Kidney (tissue), 14 donors: ENCODE measurements around the gene PRG2. TPM values are rescaled to one million over a fixed set of nuclear protein-coding genes. Genes with fewer than 3 reads are reported as not detected.

Experiments
- DNase-seq, 5 donors: peaks; one replicate each; pipeline ENCODE4 v3.0.0-alpha.2; 2013 to 2020
- FAIRE-seq: peaks from 2 replicates; lab custom pipeline; 2012; peaks lifted over from hg19 to GRCh38; lab: Jason Lieb, UNC
- H3K27ac ChIP-seq, 2 donors: one replicate each; pipeline ENCODE4 v1.7.0; 2013; ENCODE audit warnings: low read depth in 2 of 2, low read length in 2 of 2, inconsistent platforms in 1 of 2
- H3K27me3 ChIP-seq: one replicate; pipeline ENCODE4 v1.7.1; 2013; ENCODE audit warnings: low read length, inconsistent platforms; ENCODE audit not compliant: control insufficient read depth, insufficient read depth
- H3K36me3 ChIP-seq, 3 donors: one replicate each; pipeline versions ENCODE4 v1.7.0 to v1.7.1; 2013; ENCODE audit warnings: low read length in 3 of 3, control low read depth in 1 of 3, inconsistent platforms in 1 of 3; ENCODE audit not compliant: insufficient read depth in 3 of 3, control insufficient read depth in 2 of 3
- H3K4me1 ChIP-seq, 3 donors: one replicate each; pipeline versions ENCODE4 v1.7.0 to v1.7.1; 2013; ENCODE audit warnings: low read length in 3 of 3, inconsistent platforms in 1 of 3, low read depth in 1 of 3; ENCODE audit not compliant: control insufficient read depth in 2 of 3, insufficient read depth in 2 of 3
- H3K4me3 ChIP-seq, 3 donors: one replicate each; pipeline versions ENCODE4 v1.7.0 to v1.8.1; 2013; ENCODE audit warnings: low read length in 3 of 3, control low read depth in 1 of 3, inconsistent platforms in 1 of 3
- H3K9ac ChIP-seq, 3 donors: one replicate each; pipeline versions ENCODE4 v1.7.0 to v1.7.1; 2013; ENCODE audit warnings: low read length in 3 of 3, control low read depth in 1 of 3, inconsistent platforms in 1 of 3
- H3K9me3 ChIP-seq, 3 donors: one replicate each; pipeline versions ENCODE4 v1.7.0 to v1.7.1; 2013; ENCODE audit warnings: low read length in 3 of 3, control low read depth in 1 of 3, inconsistent platforms in 1 of 3; ENCODE audit not compliant: control insufficient read depth in 2 of 3, insufficient read depth in 1 of 3
- intact Hi-C: fragments of 100-400 bp; cut with DNase I; formaldehyde crosslinking; loops from one replicate; pipeline ENCODE4 v1.11.1; 2022
- polyA plus RNA-seq: library from polyadenylated mRNA; stranded (reverse); fragments of 350-450 nt; fragmentation: Illumina TruSeq; extraction: RNeasy Lipid Tissue Mini Kit (QIAGEN cat#74804); gene quantifications from one replicate; pipeline ENCODE4 v1.2.3, GENCODE V29; 2014; ENCODE audit warnings: low read depth, low replicate concordance; ENCODE audit not compliant: insufficient read depth
- total RNA-seq: library from RNA; stranded (reverse); fragmentation: NEBNext Ultra II Directional; extraction: Animal tissue kit (Norgen Biotek cat#: 25700); gene quantifications from one replicate; pipeline ENCODE4 v1.2.1, GENCODE V29; 2021
- TF ChIP-seq, protein P1 (sequence below): IDR thresholded peaks from 3 replicates; pipeline ENCODE4 v1.5.1; 2012; ENCODE audit warnings: mild to moderate bottlenecking, moderate library complexity, borderline replicate concordance; ENCODE audit not compliant: insufficient read depth; ENCODE audit errors: extremely low read depth
- donor health status: control.
- donor health status: control.
- donor health status: control.
- donor health status: control.
- donor health status: control.
- donor health status: DM: yes; HTN: yes; CAD: no.
- donor health status: Normal renal cell carcinoma (clear cell type).

The PRG2 gene
- total and polyA plus RNA-seq, 2 donors from 2014 or later: 0.22 TPM; not detected in 1

DNA sequence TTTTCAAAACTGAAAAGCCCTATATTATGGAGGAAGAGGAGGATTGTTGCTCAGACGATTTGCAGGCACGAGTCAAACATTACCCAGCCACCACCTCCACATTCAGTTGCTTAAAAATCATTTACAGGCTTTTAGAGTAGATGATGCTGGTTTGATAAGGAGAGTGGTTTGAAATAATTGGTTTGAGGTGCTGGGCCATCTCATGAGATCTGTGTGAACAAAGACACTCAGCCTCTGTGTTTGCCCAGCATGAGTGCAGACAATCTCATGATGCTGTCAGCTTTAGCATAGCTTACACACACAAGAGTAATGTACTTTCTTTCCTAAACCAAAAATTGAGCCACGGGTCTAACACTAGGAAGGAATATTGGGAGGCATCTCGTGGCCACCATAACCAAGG, 32.2 kb upstream of the PRG2 start:
- peaks cover 0 to 2% (median 0%) of the 10 kb centered on the region in 3 donors for H3K36me3 ChIP-seq
- H3K27ac ChIP-seq: no peak overlapping the region

DNA sequence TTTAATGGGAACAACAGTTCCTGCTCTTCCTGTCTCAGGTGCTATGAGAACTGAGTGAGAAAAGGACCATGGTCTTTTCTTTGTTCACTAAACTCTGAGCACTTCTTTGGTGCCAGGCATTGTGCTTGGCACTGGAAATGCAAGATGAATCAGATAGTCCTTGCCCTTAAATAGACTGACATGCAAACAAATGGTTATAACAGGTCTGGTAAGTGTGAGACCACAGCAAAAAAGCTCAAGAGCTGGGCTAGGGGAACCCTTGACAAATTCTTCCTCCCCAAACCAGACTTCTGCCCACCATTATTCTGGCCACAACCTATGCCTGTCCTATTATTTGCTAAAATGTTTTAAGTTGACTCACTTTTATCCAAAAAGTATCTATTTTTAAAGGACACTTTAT, 31.4 kb upstream of the PRG2 start:
- H3K4me1 ChIP-seq: peaks cover 4 to 22% (median 11%) of the 10 kb centered on the region in 3 donors

More for the DNA sequence above, 32.2 kb upstream of the PRG2 start:
- FAIRE-seq: no peak
- no peaks in the 10 kb centered on the region for H3K9me3 ChIP-seq
- no peak for DNase-seq
- TF ChIP-seq, protein P1, sequence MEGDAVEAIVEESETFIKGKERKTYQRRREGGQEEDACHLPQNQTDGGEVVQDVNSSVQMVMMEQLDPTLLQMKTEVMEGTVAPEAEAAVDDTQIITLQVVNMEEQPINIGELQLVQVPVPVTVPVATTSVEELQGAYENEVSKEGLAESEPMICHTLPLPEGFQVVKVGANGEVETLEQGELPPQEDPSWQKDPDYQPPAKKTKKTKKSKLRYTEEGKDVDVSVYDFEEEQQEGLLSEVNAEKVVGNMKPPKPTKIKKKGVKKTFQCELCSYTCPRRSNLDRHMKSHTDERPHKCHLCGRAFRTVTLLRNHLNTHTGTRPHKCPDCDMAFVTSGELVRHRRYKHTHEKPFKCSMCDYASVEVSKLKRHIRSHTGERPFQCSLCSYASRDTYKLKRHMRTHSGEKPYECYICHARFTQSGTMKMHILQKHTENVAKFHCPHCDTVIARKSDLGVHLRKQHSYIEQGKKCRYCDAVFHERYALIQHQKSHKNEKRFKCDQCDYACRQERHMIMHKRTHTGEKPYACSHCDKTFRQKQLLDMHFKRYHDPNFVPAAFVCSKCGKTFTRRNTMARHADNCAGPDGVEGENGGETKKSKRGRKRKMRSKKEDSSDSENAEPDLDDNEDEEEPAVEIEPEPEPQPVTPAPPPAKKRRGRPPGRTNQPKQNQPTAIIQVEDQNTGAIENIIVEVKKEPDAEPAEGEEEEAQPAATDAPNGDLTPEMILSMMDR: no peak
- intact Hi-C loops: no loop called here
- H3K27me3 ChIP-seq: no peaks in the 10 kb centered on the region
- H3K4me3 ChIP-seq: no peak overlapping the region
- H3K9ac ChIP-seq: no peak overlapping the region
- H3K4me1 ChIP-seq: peaks cover 4 to 22% (median 11%) of the 10 kb centered on the region in 3 donors

DNA sequence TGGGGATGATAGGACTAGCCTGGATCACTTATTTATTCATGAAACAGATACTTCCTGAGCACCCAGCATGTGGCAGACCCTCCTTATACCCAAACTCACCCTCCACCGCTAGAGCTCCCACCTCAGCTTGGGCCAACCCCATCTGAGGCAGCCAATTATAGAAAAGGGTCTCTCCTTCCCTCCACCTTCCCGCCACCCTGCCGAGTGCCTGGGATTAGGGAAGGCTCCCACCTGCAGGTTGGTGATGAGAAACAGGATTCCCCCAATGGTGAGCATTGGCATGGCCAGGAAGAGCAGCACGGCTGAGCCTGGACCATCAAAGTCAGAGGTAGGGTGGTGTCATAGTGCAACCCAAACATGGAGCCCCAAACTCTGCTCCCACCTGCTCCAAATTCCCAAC, 30.6 kb upstream of the PRG2 start:
- Histone ChIP-seq H3K4me3 (no peak overlapping the region), H3K27me3 (no peaks in the 10 kb centered on the region), H3K9ac (no peak overlapping the region), H3K9me3 (no peaks in the 10 kb centered on the region), H3K27ac (no peak overlapping the region), H3K36me3 (peaks cover 0 to 4% (median 2%) of the 10 kb centered on the region in 3 donors), H3K4me1 (peaks cover under 1 to 19% (median 11%) of the 10 kb centered on the region in 3 donors)
- no peak for FAIRE-seq
- no peak for DNase-seq
- intact Hi-C loops: no loop called here
- TF ChIP-seq, protein P1: no peak

More for the DNA sequence above, 31.4 kb upstream of the PRG2 start:
- H3K27me3 ChIP-seq: no peaks in the 10 kb centered on the region
- DNase-seq: no peak
- TF ChIP-seq, protein P1: no peak
- H3K9ac ChIP-seq: no peak overlapping the region
- FAIRE-seq: no peak
- no peaks in the 10 kb centered on the region for H3K9me3 ChIP-seq
- H3K4me3 ChIP-seq: no peak overlapping the region
- intact Hi-C loops: no loop called here
- peaks cover 0 to 4% (median 2%) of the 10 kb centered on the region in 3 donors for H3K36me3 ChIP-seq
- no peak overlapping the region for H3K27ac ChIP-seq

DNA sequence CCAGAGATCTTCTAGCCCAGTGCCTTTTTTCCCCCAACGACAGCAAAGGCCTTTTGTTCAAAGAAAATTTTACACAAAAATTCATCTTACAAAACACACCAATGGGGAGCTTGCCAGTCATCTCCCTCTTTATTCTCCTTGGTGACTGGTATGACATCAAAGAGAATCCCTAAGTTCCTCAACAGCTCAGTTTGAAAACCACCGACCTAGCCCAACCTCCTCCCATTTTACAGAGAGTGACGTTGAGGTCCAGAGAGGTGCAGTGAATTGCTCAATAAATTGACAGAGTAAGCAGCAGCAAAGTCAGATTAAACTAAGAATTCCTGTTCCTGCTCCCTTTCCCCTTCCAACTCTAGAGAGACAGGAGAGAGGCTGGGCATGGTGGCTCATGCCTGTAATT, 28.7 kb upstream of the PRG2 start:
- TF ChIP-seq, protein P1: no peak
- no peak for FAIRE-seq
- Histone ChIP-seq H3K9ac (no peak overlapping the region), H3K4me1 (peaks cover 0 to 4% (median 0%) of the 10 kb centered on the region in 3 donors), H3K4me3 (no peak overlapping the region), H3K9me3 (no peaks in the 10 kb centered on the region), H3K27ac (no peak overlapping the region), H3K36me3 (peaks cover 0 to 6% (median 4%) of the 10 kb centered on the region in 3 donors), H3K27me3 (no peaks in the 10 kb centered on the region)
- intact Hi-C loops: no loop called here
- DNase-seq: no peak
